GM18526 (cell line): ENCODE results near the gene ICAM4.

Experiments
- POLR2A ChIP-seq: IDR thresholded peaks from 3 replicates; pipeline ENCODE4 v1.6.1; 2011; ENCODE audit not compliant: insufficient read length; ENCODE audit errors: extremely low read depth

Gene ICAM4

GRCh38 chr19:10259162-10259905, 27.4 kb upstream of the ICAM4 start:
- TF ChIP-seq POLR2A = no peak

- no peak for TF ChIP-seq POLR2A
Measured at GRCh38 chr19:10260141-10260584, 26.6 kb upstream of the ICAM4 start.

GRCh38 chr19:10262771-10263170, 24.0 kb upstream of the ICAM4 start:
- no peak for TF ChIP-seq POLR2A

GRCh38 chr19:10266706-10267105, 20.0 kb upstream of the ICAM4 start:
- TF ChIP-seq POLR2A = no peak

- TF ChIP-seq POLR2A = no peak
Measured at GRCh38 chr19:10268071-10268470, 18.7 kb upstream of the ICAM4 start.

GRCh38 chr19:10269333-10270179, 17.2 kb upstream of the ICAM4 start:
- TF ChIP-seq POLR2A = peak; percentile 12

- TF ChIP-seq POLR2A = peak; percentile 21
Measured at GRCh38 chr19:10270180-10270615, 16.6 kb upstream of the ICAM4 start.

GRCh38 chr19:10270616-10271394, 15.9 kb upstream of the ICAM4 start, which contains the start of gene ICAM1:
Gene ICAM1 (plus strand): TSS chr19:10271120. CDS start chr19:10271160, 40 bp downstream.
- peak; percentile 99 for TF ChIP-seq POLR2A

- no peak for TF ChIP-seq POLR2A
Measured at GRCh38 chr19:10271543-10272086, 15.1 kb upstream of the ICAM4 start.

GRCh38 chr19:10274589-10274988, 12.2 kb upstream of the ICAM4 start:
- TF ChIP-seq POLR2A = no peak

- TF ChIP-seq POLR2A = no peak
Measured at GRCh38 chr19:10277795-10278589, 8.8 kb upstream of the ICAM4 start.

GRCh38 chr19:10278935-10279334, 7.8 kb upstream of the ICAM4 start:
- no peak for TF ChIP-seq POLR2A

GRCh38 chr19:10279737-10280442, 6.9 kb upstream of the ICAM4 start:
- TF ChIP-seq POLR2A = no peak
